Activated T-helper 1 cell treated with anti-CD3 and anti-CD28 coated beads, Interleukin-12 subunit alpha, Interleukin-12 subunit beta, Interleukin-2, Interleukin-4 antibody, amounts not matched to agents 30 ng/mL and 10 ng/mL and 1 ng/mL, durations not matched to agents 14 hours and 24 hours and 36 hours (primary cell): ENCODE results near the gene DTX1. TPM values are rescaled to one million over a fixed set of nuclear protein-coding genes. Genes with fewer than 3 reads are reported as not detected.

ENCODE experiments used
- DNase-seq: peaks from one replicate; pipeline ENCODE4 v3.0.0; 2021; ENCODE audit warnings: low spot score
- H3K27ac Mint-ChIP-seq: one replicate; pipeline ENCODE4 v1.8.0; 2021; ENCODE audit warnings: mild to moderate bottlenecking, mixed read lengths
- H3K27me3 Mint-ChIP-seq: one replicate; pipeline ENCODE4 v1.8.0; 2022; ENCODE audit warnings: mild to moderate bottlenecking, moderate library complexity, mixed read lengths; ENCODE audit not compliant: insufficient read depth
- H3K36me3 Mint-ChIP-seq: one replicate; pipeline ENCODE4 v1.8.0; 2021; ENCODE audit warnings: low read depth, mixed read lengths
- H3K4me1 Mint-ChIP-seq: one replicate; pipeline ENCODE4 v1.8.0; 2021; ENCODE audit warnings: low read depth, mixed read lengths
- H3K4me3 Mint-ChIP-seq: one replicate; pipeline ENCODE4 v1.8.0; 2021; ENCODE audit warnings: mild to moderate bottlenecking, moderate library complexity, mixed read lengths
- H3K9me3 Mint-ChIP-seq: one replicate; pipeline ENCODE4 v1.8.0; 2021; ENCODE audit warnings: mixed read lengths
- intact Hi-C: fragments of 100-400 bp; cut with micrococcal nuclease; formaldehyde crosslinking; loops from one replicate; pipeline ENCODE4 v1.15.1; 2024
- total RNA-seq: library from RNA; stranded (reverse); gene quantifications from 2 replicates; pipeline ENCODE4 v1.2.3, GENCODE V29; 2022

The DTX1 gene
- total RNA-seq, 1 donor from 2014 or later, result 0.29 TPM

GRCh38 chr12:113041560-113041959 lies 15.0 kb upstream of the DTX1 start:
- Mint-ChIP-seq H3K4me3 (no peak overlapping the region), H3K36me3 (no peaks in the 10 kb centered on the region), H3K27me3 (peaks cover 9% of the 10 kb centered on the region), H3K9me3 (no peaks in the 10 kb centered on the region), H3K4me1 (no peaks in the 10 kb centered on the region), H3K27ac (no peak overlapping the region)
- no peak for DNase-seq
- intact Hi-C loops, result loop anchor here (10.0 kb wide), 1 partner anchor 383 kb away; the partner anchor contains the start of gene SDSL

GRCh38 chr12:113043240-113043639 lies 13.3 kb upstream of the DTX1 start:
- Mint-ChIP-seq H3K36me3 (no peaks in the 10 kb centered on the region), H3K9me3 (no peaks in the 10 kb centered on the region), H3K27ac (no peak overlapping the region), H3K4me3 (no peak overlapping the region), H3K4me1 (no peaks in the 10 kb centered on the region), H3K27me3 (peaks cover 9% of the 10 kb centered on the region)
- DNase-seq, result no peak
- intact Hi-C loops, result loop anchor here (10.0 kb wide), 1 partner anchor 382 kb away; the partner anchor contains the start of gene SDSL

- intact Hi-C loops, result loop anchor here (10.0 kb wide), 1 partner anchor 380 kb away; the partner anchor contains the start of gene SDSL
These were observed 12.0 kb upstream of the DTX1 start for GRCh38 chr12:113044516-113044915.

GRCh38 chr12:113048716-113049127 lies 7.8 kb upstream of the DTX1 start:
- H3K4me1 Mint-ChIP-seq, result no peaks in the 10 kb centered on the region
- peak; percentile 48 for DNase-seq
- H3K27ac Mint-ChIP-seq, result no peak overlapping the region

More at GRCh38 chr12:113044516-113044915, 12.0 kb upstream of the DTX1 start:
- Mint-ChIP-seq H3K9me3 (no peaks in the 10 kb centered on the region), H3K27ac (no peak overlapping the region), H3K4me3 (no peak overlapping the region), H3K4me1 (no peaks in the 10 kb centered on the region), H3K36me3 (no peaks in the 10 kb centered on the region), H3K27me3 (peaks cover 9% of the 10 kb centered on the region)
- no peak for DNase-seq

GRCh38 chr12:113049976-113050742 lies 6.4 kb upstream of the DTX1 start:
- intact Hi-C loops, result loop anchor here (2.0 to 10.0 kb wide), 2 partner anchors 57 to 375 kb away; partner anchors contain the start of gene SDSL
- Mint-ChIP-seq H3K27ac (no peak overlapping the region), H3K36me3 (no peaks in the 10 kb centered on the region), H3K9me3 (no peaks in the 10 kb centered on the region), H3K27me3 (peaks cover 15% of the 10 kb centered on the region), H3K4me3 (no peak overlapping the region), H3K4me1 (no peaks in the 10 kb centered on the region)
- no peak for DNase-seq

More at GRCh38 chr12:113048716-113049127, 7.8 kb upstream of the DTX1 start:
- peaks cover 14% of the 10 kb centered on the region for H3K27me3 Mint-ChIP-seq
- intact Hi-C loops, result loop anchor here (1.0 to 10.0 kb wide), 5 partner anchors 50 to 376 kb away; partner anchors contain the start of gene SDSL
- H3K4me3 Mint-ChIP-seq, result no peak overlapping the region
- H3K9me3 Mint-ChIP-seq, result no peaks in the 10 kb centered on the region
- H3K36me3 Mint-ChIP-seq, result no peaks in the 10 kb centered on the region

GRCh38 chr12:113050795-113051194 lies 5.7 kb upstream of the DTX1 start:
- DNase-seq, result no peak
- no peaks in the 10 kb centered on the region for H3K4me1 Mint-ChIP-seq
- H3K27ac Mint-ChIP-seq, result no peak overlapping the region
- peaks cover 20% of the 10 kb centered on the region for H3K27me3 Mint-ChIP-seq
- H3K36me3 Mint-ChIP-seq, result no peaks in the 10 kb centered on the region
- H3K4me3 Mint-ChIP-seq, result no peak overlapping the region
- intact Hi-C loops, result no loop called here
- H3K9me3 Mint-ChIP-seq, result no peaks in the 10 kb centered on the region

- Mint-ChIP-seq H3K36me3 (no peaks in the 10 kb centered on the region), H3K4me1 (no peaks in the 10 kb centered on the region), H3K4me3 (no peak overlapping the region), H3K27ac (no peak overlapping the region), H3K27me3 (peaks cover 25% of the 10 kb centered on the region), H3K9me3 (no peaks in the 10 kb centered on the region)
- intact Hi-C loops, result no loop called here
- DNase-seq, result no peak
These were observed 4.8 kb upstream of the DTX1 start for GRCh38 chr12:113051759-113052158.

GRCh38 chr12:113052326-113052725 lies 4.2 kb upstream of the DTX1 start:
- no peak for DNase-seq
- no peak overlapping the region for H3K4me3 Mint-ChIP-seq
- no peaks in the 10 kb centered on the region for H3K4me1 Mint-ChIP-seq
- no peaks in the 10 kb centered on the region for H3K9me3 Mint-ChIP-seq
- H3K27ac Mint-ChIP-seq, result no peak overlapping the region
- peaks cover 25% of the 10 kb centered on the region for H3K27me3 Mint-ChIP-seq
- intact Hi-C loops, result no loop called here
- H3K36me3 Mint-ChIP-seq, result no peaks in the 10 kb centered on the region

GRCh38 chr12:113054948-113055486 lies 1.5 kb upstream of the DTX1 start:
- H3K27ac Mint-ChIP-seq, result no peak overlapping the region
- H3K4me3 Mint-ChIP-seq, result no peak overlapping the region
- no peaks in the 10 kb centered on the region for H3K36me3 Mint-ChIP-seq
- no peaks in the 10 kb centered on the region for H3K4me1 Mint-ChIP-seq
- intact Hi-C loops, result no loop called here
- peaks cover 25% of the 10 kb centered on the region for H3K27me3 Mint-ChIP-seq
- H3K9me3 Mint-ChIP-seq, result no peaks in the 10 kb centered on the region
- DNase-seq, result no peak

GRCh38 chr12:113055594-113056380 lies 743 bp upstream of the DTX1 start:
- peak overlapping the region; percentile 12 for H3K4me3 Mint-ChIP-seq
- peaks cover 25% of the 10 kb centered on the region for H3K27me3 Mint-ChIP-seq
- DNase-seq, result no peak
- no peaks in the 10 kb centered on the region for H3K36me3 Mint-ChIP-seq
- intact Hi-C loops, result no loop called here
- H3K27ac Mint-ChIP-seq, result no peak overlapping the region
- no peaks in the 10 kb centered on the region for H3K4me1 Mint-ChIP-seq
- no peaks in the 10 kb centered on the region for H3K9me3 Mint-ChIP-seq

GRCh38 chr12:113056381-113056630 lies 224 bp upstream of the DTX1 start:
- peak overlapping the region; percentile 12 for H3K4me3 Mint-ChIP-seq
- intact Hi-C loops, result no loop called here
- H3K27ac Mint-ChIP-seq, result no peak overlapping the region
- H3K27me3 Mint-ChIP-seq, result peaks cover 23% of the 10 kb centered on the region
- no peaks in the 10 kb centered on the region for H3K9me3 Mint-ChIP-seq
- DNase-seq, result no peak
- H3K36me3 Mint-ChIP-seq, result no peaks in the 10 kb centered on the region
- H3K4me1 Mint-ChIP-seq, result no peaks in the 10 kb centered on the region

GRCh38 chr12:113057565-113058485 lies 1.3 kb downstream of the DTX1 start:
- Mint-ChIP-seq H3K27me3 (peaks cover 22% of the 10 kb centered on the region), H3K4me3 (no peak overlapping the region), H3K27ac (no peak overlapping the region), H3K36me3 (no peaks in the 10 kb centered on the region), H3K9me3 (no peaks in the 10 kb centered on the region), H3K4me1 (no peaks in the 10 kb centered on the region)
- intact Hi-C loops, result no loop called here
- no peak for DNase-seq
